Colonic mucosa (tissue), 4 donors: ENCODE results near the gene CDH3. TPM values are rescaled to one million over a fixed set of nuclear protein-coding genes. Genes with fewer than 3 reads are reported as not detected.
"Not testable (repeated sequence)": the region's sequence is repeated elsewhere in the genome, so short reads cannot be mapped to it uniquely, and the experiment has no call there.

Experiments used
- DNase-seq: peaks from one replicate; pipeline ENCODE4 v3.0.0-alpha.2; 2020
- H3K27ac ChIP-seq: fragments of 200-600 bp; one replicate; pipeline ENCODE4 v1.8.0; 2021
- H3K27me3 ChIP-seq: fragments of 200-600 bp; one replicate; pipeline ENCODE4 v1.8.0; 2021
- H3K36me3 ChIP-seq: fragments of 200-600 bp; one replicate; pipeline ENCODE4 v1.8.0; 2021
- H3K4me1 ChIP-seq: fragments of 200-600 bp; one replicate; pipeline ENCODE4 v1.8.0; 2021; ENCODE audit warnings: mild to moderate bottlenecking
- H3K4me3 ChIP-seq: fragments of 200-600 bp; one replicate; pipeline ENCODE4 v1.8.0; 2021
- H3K9ac ChIP-seq, 2 donors: one replicate each; pipeline ENCODE4 v1.7.0; 2013; ENCODE audit warnings: control low read depth in 2 of 2, low read depth in 2 of 2, low read length in 2 of 2
- H3K9me3 ChIP-seq: fragments of 200-600 bp; one replicate; pipeline ENCODE4 v1.8.0; 2021
- intact Hi-C: fragments of 100-400 bp; cut with DNase I; formaldehyde crosslinking; loops from one replicate; pipeline ENCODE4 v1.14.1; 2022
- total RNA-seq, 2 donors: library from RNA; stranded (reverse); fragmentation: NEBNext Ultra II Directional in 1 of 2; extraction: Animal tissue kit (Norgen Biotek cat#: 25700) in 1 of 2; gene quantifications; one replicate each; pipeline ENCODE4 v1.2.1, GENCODE V29; 2021
- TF ChIP-seq, protein P1 (sequence below): fragments of 200-600 bp; IDR thresholded peaks from one replicate; pipeline ENCODE4 v1.8.0; 2022; ENCODE audit warnings: antibody characterized with exemption, mild to moderate bottlenecking
- donor health status: healthy.
- donor health status: DM: no; HTN: no; CAD: no.
- donor health status: DM: no; HTN: no; CAD: no.

Gene CDH3
- total RNA-seq, 2 donors from 2014 or later = 3.6 to 3.9 TPM

DNA sequence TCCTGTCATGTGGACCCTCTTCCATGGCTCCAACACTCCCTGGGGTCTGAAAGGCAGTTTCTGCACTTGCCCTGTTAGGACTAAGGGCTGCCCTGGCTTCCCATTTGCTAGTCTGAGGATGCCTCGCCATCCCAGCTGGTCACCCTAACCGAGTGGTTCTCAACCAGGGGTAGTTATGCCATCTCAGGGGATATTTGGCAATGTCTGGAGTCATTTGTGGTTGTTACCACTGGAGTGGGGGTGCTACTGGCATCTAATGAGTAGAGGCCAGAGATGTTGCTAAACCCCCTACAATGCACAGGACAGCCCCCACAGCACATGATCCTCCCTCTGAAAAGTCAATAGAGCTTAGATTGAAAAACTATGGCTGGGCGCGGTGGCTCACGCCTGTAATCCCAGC is 65.1 kb downstream of the CDH3 start:
- intact Hi-C loops = no loop called here
- no peak for DNase-seq
- peaks cover 3% of the 10 kb centered on the region for H3K4me1 ChIP-seq

DNA sequence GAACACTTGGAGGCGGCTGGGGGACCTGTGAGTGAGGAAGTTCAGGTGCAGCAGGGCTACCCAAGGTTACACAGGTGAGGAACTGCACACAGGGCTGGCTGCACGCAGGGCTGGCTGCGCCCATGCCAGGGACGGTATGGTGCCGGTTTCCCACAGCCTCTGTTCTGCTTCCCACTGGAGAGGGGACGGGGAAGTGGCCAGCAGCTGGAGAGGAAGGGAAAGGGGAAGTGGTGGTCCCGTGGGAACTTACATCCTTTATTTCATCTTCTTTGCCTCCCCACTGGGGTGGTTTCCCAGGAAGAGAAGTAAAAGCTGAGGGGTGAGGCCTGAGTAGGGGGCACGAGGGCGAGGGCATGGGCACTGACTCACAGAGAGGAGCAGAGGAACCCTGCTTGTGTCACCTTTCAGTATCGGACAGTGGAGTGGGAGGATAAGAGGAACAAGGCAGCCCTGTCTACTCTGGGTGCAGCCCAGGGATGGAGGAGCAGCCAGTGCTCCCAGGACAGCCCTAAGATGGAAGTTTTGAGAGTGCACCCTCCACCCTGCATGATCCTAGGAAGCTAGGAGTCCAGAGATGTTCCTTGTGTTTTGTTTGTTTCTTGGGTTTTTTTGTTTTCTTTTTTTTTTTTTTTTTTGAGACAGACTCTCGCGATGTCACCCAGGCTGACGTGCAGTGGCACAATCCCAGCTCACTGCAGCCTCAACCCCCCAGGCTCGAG is 66.5 kb downstream of the CDH3 start:
- no peak for DNase-seq
- Histone ChIP-seq H3K4me3 (no peak overlapping the region), H3K27ac (no peak overlapping the region), H3K9ac (no peak overlapping the region), H3K27me3 (no peaks in the 10 kb centered on the region), H3K36me3 (no peaks in the 10 kb centered on the region), H3K9me3 (no peaks in the 10 kb centered on the region), H3K4me1 (peaks cover 3% of the 10 kb centered on the region)
- TF ChIP-seq, protein P1, sequence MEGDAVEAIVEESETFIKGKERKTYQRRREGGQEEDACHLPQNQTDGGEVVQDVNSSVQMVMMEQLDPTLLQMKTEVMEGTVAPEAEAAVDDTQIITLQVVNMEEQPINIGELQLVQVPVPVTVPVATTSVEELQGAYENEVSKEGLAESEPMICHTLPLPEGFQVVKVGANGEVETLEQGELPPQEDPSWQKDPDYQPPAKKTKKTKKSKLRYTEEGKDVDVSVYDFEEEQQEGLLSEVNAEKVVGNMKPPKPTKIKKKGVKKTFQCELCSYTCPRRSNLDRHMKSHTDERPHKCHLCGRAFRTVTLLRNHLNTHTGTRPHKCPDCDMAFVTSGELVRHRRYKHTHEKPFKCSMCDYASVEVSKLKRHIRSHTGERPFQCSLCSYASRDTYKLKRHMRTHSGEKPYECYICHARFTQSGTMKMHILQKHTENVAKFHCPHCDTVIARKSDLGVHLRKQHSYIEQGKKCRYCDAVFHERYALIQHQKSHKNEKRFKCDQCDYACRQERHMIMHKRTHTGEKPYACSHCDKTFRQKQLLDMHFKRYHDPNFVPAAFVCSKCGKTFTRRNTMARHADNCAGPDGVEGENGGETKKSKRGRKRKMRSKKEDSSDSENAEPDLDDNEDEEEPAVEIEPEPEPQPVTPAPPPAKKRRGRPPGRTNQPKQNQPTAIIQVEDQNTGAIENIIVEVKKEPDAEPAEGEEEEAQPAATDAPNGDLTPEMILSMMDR = no peak
- intact Hi-C loops = no loop called here

More for the DNA sequence above, 65.1 kb downstream of the CDH3 start:
- Histone ChIP-seq H3K27ac (no peak overlapping the region), H3K36me3 (no peaks in the 10 kb centered on the region), H3K9ac (no peak overlapping the region), H3K9me3 (no peaks in the 10 kb centered on the region), H3K27me3 (no peaks in the 10 kb centered on the region), H3K4me3 (no peak overlapping the region)
- TF ChIP-seq, protein P1 = no peak

DNA sequence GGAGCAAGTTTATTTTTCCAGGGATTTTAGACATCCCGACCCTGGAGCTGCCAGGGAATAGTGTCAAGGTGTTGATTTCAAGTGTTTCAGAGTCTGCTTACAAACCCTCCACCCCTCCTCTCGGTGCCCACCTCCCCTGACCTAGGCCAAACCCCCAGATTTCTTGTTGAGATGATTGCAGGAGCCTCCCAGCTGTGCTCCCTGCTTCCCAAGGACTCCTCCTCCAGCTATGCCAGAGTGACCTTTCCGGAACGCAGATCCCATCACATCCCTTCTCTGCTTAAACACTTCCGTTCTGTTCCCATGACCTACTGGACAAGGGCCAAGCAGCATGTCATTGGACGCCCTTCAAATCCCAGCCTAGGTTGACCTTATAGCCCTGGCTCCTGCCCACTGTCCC is 68.3 kb downstream of the CDH3 start:
- H3K9me3 ChIP-seq = no peaks in the 10 kb centered on the region
- no peaks in the 10 kb centered on the region for H3K27me3 ChIP-seq
- no peak overlapping the region for H3K4me3 ChIP-seq
- intact Hi-C loops = no loop called here
- H3K27ac ChIP-seq = no peak overlapping the region
- DNase-seq = no peak
- no peak overlapping the region for H3K9ac ChIP-seq
- H3K4me1 ChIP-seq = peaks cover 2% of the 10 kb centered on the region
- H3K36me3 ChIP-seq = no peaks in the 10 kb centered on the region
- TF ChIP-seq, protein P1 = no peak

DNA sequence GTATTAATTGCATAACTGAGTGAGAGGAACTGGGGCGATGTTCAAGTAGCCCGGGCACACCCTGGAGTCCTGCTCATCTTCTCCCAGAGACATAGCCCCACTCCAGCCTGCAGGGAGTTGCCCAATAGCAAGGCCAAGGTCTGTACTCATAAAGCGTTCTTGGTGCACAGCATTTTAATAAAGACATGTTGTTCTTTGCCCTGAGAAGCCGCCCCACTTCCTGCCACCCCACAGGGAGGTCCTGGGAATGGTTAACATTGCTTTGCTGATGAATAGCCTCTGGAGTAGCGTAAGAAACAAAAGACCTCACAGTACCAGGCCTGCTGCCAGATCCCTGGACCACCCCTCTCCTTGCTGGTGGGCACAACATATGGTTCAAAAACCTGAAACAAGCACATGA is 70.4 kb downstream of the CDH3 start:
- Histone ChIP-seq H3K27ac (peak overlapping the region; percentile 51), H3K4me1 (no peaks in the 10 kb centered on the region), H3K9ac (peak overlapping the region in 1 of 2 donors; percentile 21), H3K27me3 (no peaks in the 10 kb centered on the region), H3K36me3 (no peaks in the 10 kb centered on the region), H3K4me3 (no peak overlapping the region), H3K9me3 (no peaks in the 10 kb centered on the region)
- intact Hi-C loops = no loop called here
- TF ChIP-seq, protein P1 = no peak
- DNase-seq = peak; percentile 46

DNA sequence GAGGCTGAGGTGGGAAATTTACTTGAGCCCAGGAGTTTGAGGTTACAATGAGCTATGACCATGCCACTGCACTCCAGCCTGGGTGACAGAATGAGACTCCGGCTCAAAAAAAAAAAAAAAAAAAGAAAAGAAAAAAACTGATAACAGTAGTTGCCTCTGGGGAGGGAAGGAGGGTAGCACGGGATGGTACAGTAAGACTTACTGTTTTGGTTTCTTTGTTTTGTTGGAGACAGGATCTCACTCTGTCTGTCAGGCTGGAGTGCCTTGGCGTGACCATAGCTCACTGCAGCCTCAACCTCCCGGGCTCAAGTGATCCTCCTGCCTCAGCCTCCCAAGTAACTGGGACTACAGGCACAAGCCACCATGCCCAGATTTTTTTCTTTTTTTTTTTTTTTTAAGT is 71.4 kb downstream of the CDH3 start:
- H3K4me3 ChIP-seq, H3K36me3 ChIP-seq, H3K27ac ChIP-seq, H3K9ac ChIP-seq, DNase-seq, H3K27me3 ChIP-seq, intact Hi-C loops, H3K9me3 ChIP-seq, H3K4me1 ChIP-seq: not testable (repeated sequence)

DNA sequence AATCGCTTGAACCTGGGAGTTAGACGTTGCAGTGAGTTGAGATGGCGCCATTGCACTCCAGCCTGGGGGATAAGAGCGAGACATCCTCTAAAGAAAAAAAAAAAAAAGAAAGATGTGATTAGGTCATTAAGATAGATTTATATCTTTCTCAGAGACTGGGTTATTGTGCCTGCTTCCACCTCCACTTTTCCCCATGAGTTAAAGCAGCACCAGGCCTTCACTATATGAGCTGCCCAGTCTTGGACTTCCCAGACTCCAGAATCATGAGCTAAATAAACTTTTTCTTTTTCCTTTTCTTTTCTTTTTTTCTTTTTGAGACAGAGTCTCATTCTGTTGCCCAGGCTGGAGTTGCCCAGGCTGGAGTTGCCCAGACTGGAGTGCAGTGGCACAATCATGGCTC is 72.6 kb downstream of the CDH3 start:
- H3K27me3 ChIP-seq = no peaks in the 10 kb centered on the region
- H3K36me3 ChIP-seq = no peaks in the 10 kb centered on the region
- H3K9ac ChIP-seq = no peak overlapping the region
- DNase-seq = no peak
- H3K27ac ChIP-seq = no peak overlapping the region
- H3K4me1 ChIP-seq = no peaks in the 10 kb centered on the region
- H3K4me3 ChIP-seq = no peak overlapping the region
- intact Hi-C loops = no loop called here
- TF ChIP-seq, protein P1 = no peak
- H3K9me3 ChIP-seq = no peaks in the 10 kb centered on the region
